Activated CD4-positive, alpha-beta T cell treated with anti-CD3 and anti-CD28 coated beads, Interleukin-2, amount 10 ng/mL, durations not matched to agents 24 days and 14 days (primary cell): ENCODE measurements around the gene UNC50. TPM values are rescaled to one million over a fixed set of nuclear protein-coding genes. Genes with fewer than 3 reads are reported as not detected.
"Not testable (repeated sequence)": the region's sequence is repeated elsewhere in the genome, so short reads cannot be mapped to it uniquely, and the experiment has no call there.

Experiments
- DNase-seq: peaks from one replicate; pipeline ENCODE4 v3.0.0; 2022
- H3K27ac Mint-ChIP-seq: one replicate; pipeline ENCODE4 v1.8.0; 2022; ENCODE audit warnings: mild to moderate bottlenecking, mixed read lengths
- H3K27me3 Mint-ChIP-seq: one replicate; pipeline ENCODE4 v1.8.0; 2022; ENCODE audit warnings: mixed read lengths
- H3K36me3 Mint-ChIP-seq: one replicate; pipeline ENCODE4 v1.8.0; 2022; ENCODE audit warnings: low read depth, mild to moderate bottlenecking, mixed read lengths
- H3K4me1 Mint-ChIP-seq: one replicate; pipeline ENCODE4 v1.8.0; 2021; ENCODE audit warnings: mixed read lengths
- H3K4me3 Mint-ChIP-seq: one replicate; pipeline ENCODE4 v1.8.0; 2022; ENCODE audit warnings: mild to moderate bottlenecking, moderate library complexity, mixed read lengths
- H3K9me3 Mint-ChIP-seq: one replicate; pipeline ENCODE4 v1.8.0; 2021; ENCODE audit warnings: mixed read lengths
- intact Hi-C: fragments of 100-400 bp; cut with micrococcal nuclease; formaldehyde crosslinking; loops from one replicate; pipeline ENCODE4 v1.15.1; 2023
- total RNA-seq: library from RNA; stranded (reverse); gene quantifications from 2 replicates; pipeline ENCODE4 v1.2.3, GENCODE V29; 2022

The UNC50 gene
- total RNA-seq, 1 donor from 2014 or later, result 39.0 TPM

- Mint-ChIP-seq H3K4me1 (no peaks in the 10 kb centered on the region), H3K36me3 (peaks cover 44% of the 10 kb centered on the region), H3K4me3 (no peak overlapping the region), H3K27me3 (no peaks in the 10 kb centered on the region), H3K27ac (no peak overlapping the region), H3K9me3 (no peaks in the 10 kb centered on the region)
- intact Hi-C loops, result no loop called here
- no peak for DNase-seq
Measured at GRCh38 chr2:98583816-98584618, 24.4 kb upstream of the UNC50 start.

GRCh38 chr2:98585386-98585785, 23.0 kb upstream of the UNC50 start:
- Mint-ChIP-seq H3K4me1 (no peaks in the 10 kb centered on the region), H3K4me3 (no peak overlapping the region), H3K9me3 (no peaks in the 10 kb centered on the region), H3K27me3 (no peaks in the 10 kb centered on the region), H3K27ac (no peak overlapping the region), H3K36me3 (peaks cover 43% of the 10 kb centered on the region)
- intact Hi-C loops, result no loop called here
- no peak for DNase-seq

DNA sequence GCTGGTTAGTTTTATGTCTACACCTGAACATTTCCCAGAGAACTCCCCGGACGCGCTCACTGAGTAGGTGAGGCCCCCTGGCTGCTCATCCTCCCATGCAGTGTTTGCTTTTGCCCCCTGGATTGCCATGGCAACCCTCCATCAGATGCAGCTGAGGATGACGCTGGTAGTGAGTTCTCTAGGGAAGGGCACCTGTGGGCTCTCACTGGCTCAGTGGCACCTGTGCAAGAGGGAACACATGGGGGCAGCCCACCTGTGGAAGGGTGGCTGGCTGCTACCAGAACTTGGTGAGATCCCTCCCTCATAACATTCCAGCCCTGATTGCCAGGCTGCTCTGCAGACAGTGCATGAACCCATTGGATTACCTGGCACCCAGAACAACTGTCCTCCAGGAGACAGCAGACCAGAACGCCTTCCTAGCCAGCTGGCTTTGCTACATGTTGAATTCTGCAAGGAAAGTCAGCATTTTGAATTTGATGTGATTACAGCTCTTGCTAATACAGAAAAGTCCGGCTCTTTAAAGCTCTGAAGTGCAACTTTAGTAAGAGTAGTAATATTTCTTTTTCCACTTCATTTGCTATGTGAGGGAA, 21.7 kb upstream of the UNC50 start:
- intact Hi-C loops, result no loop called here
- Mint-ChIP-seq H3K4me3 (no peak overlapping the region), H3K27ac (no peak overlapping the region), H3K27me3 (no peaks in the 10 kb centered on the region), H3K9me3 (no peaks in the 10 kb centered on the region), H3K36me3 (peaks cover 48% of the 10 kb centered on the region), H3K4me1 (no peaks in the 10 kb centered on the region)
- DNase-seq, result no peak

GRCh38 chr2:98588880-98589431, 19.4 kb upstream of the UNC50 start:
- Mint-ChIP-seq H3K4me1 (no peaks in the 10 kb centered on the region), H3K4me3 (no peak overlapping the region), H3K36me3 (peaks cover 60% of the 10 kb centered on the region), H3K27ac (no peak overlapping the region), H3K27me3 (no peaks in the 10 kb centered on the region), H3K9me3 (peaks cover 2% of the 10 kb centered on the region)
- DNase-seq, result no peak
- intact Hi-C loops, result no loop called here

DNA sequence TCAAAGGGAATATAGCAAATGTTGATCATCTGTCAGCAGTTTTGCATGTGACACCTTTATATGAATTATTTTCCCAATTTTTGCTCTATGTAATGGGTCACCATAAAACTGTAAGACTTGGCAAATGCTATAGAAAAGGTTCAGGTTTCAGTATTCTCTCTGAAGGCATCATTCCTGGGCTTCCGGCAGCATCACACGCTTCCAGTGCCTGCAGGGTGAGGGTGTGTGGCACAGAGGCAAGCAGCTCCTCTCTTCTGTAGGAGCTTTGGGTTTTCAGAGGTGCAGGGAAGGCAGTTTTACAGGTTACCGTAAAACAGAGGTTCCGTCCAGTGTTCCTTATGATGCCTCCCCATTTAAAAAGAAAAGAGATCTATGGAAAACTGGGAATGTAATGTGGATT, 18.9 kb upstream of the UNC50 start:
- Mint-ChIP-seq H3K9me3 (peaks cover 4% of the 10 kb centered on the region), H3K4me3 (no peak overlapping the region), H3K27ac (no peak overlapping the region), H3K4me1 (no peaks in the 10 kb centered on the region), H3K36me3 (peaks cover 62% of the 10 kb centered on the region), H3K27me3 (no peaks in the 10 kb centered on the region)
- DNase-seq, result no peak
- intact Hi-C loops, result no loop called here

DNA sequence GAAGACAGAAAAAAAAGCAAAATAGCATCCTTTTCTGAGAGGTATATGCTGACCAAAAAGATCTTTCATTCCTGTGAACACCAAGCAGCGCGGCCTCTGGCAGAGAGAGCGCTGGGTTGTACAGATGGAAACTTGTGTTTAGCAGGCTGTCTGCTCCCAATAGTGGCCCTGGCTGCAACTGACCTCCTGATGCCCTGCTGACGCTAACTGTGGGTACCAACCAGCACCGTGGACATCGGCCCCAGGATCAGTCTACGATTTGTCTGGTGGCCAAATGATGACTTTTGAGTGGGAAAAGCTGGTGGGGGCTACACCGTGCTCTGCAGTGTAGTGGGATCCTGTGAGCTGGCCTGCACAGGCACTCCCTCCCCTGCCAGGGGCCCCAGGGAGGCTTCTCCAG, 15.8 kb upstream of the UNC50 start:
- H3K27ac Mint-ChIP-seq, result no peak overlapping the region
- intact Hi-C loops, result no loop called here
- H3K36me3 Mint-ChIP-seq, result peaks cover 60% of the 10 kb centered on the region

DNA sequence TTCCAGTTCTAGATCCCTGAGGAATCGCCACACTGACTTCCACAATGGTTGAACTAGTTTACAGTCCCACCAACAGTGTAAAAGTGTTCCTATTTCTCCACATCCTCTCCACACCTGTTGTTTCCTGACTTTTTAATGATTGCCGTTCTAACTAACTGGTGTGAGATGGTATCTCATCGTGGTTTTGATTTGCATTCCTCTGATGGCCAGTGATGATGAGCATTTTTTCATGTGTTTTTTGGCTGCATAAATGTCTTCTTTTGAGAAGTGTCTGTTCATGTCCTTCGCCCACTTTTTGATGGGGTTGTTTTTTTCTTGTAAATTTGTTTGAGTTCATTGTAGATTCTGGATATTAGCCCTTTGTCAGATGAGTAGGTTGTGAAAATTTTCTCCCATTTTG, 13.7 kb upstream of the UNC50 start:
- not testable (repeated sequence) for H3K9me3 Mint-ChIP-seq, H3K4me1 Mint-ChIP-seq
- peaks cover 65% of the 10 kb centered on the region for H3K36me3 Mint-ChIP-seq

More for the DNA sequence above, 15.8 kb upstream of the UNC50 start:
- DNase-seq, result no peak
- H3K27me3 Mint-ChIP-seq, result no peaks in the 10 kb centered on the region
- H3K4me1 Mint-ChIP-seq, result peaks cover 1% of the 10 kb centered on the region
- no peak overlapping the region for H3K4me3 Mint-ChIP-seq
- H3K9me3 Mint-ChIP-seq, result peaks cover 4% of the 10 kb centered on the region

DNA sequence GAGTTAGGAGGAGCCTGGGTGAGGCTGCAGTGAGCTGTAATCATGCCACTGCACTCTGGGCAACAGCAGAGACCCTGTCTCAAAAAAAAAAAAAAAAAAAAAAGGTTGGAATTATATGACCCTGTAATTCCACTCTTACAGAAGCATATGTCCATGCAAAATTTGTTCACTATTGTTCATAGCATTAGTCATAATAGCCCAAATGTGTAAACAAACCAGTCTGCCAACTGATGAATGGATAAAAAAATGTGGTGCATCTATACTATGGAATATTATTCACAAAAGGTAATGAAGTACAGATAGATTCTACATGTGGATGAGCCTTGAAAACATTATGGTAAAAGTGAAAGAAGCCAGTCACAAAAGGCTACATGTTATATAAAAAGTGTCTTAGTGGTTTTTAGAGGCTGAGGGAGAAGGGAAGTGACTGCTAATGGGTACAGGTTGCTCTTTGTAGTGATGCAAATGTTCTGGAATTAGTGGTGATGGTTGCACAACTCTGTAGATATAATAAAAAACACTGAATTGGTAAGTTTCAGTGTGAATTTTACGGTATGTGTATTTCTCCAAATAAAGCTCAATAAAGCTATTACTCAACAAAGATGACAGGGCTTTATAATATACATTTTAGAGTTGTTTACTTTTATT, 9.5 kb upstream of the UNC50 start:
- Mint-ChIP-seq H3K4me3 (no peak overlapping the region), H3K9me3 (peaks cover 2% of the 10 kb centered on the region), H3K36me3 (peaks cover 54% of the 10 kb centered on the region), H3K4me1 (peaks cover 8% of the 10 kb centered on the region), H3K27me3 (no peaks in the 10 kb centered on the region), H3K27ac (peak overlapping the region; percentile 66)
- intact Hi-C loops, result no loop called here
- DNase-seq, result no peak

More for the DNA sequence above, 13.7 kb upstream of the UNC50 start:
- intact Hi-C loops, H3K27ac Mint-ChIP-seq, H3K4me3 Mint-ChIP-seq, H3K27me3 Mint-ChIP-seq, DNase-seq: not testable (repeated sequence)

- Mint-ChIP-seq H3K9me3 (no peaks in the 10 kb centered on the region), H3K4me1 (peaks cover 25% of the 10 kb centered on the region), H3K27me3 (no peaks in the 10 kb centered on the region), H3K27ac (no peak overlapping the region), H3K4me3 (no peak overlapping the region), H3K36me3 (peaks cover 42% of the 10 kb centered on the region)
- DNase-seq, result peak; percentile 72
- intact Hi-C loops, result loop anchor here (1.0 kb wide), 1 partner anchor 188 kb away; no protein-coding TSS in a partner anchor
Measured at GRCh38 chr2:98601532-98602132, 6.8 kb upstream of the UNC50 start.

- Mint-ChIP-seq H3K36me3 (peaks cover 33% of the 10 kb centered on the region), H3K27me3 (no peaks in the 10 kb centered on the region), H3K4me1 (peaks cover 34% of the 10 kb centered on the region), H3K4me3 (no peak overlapping the region), H3K9me3 (no peaks in the 10 kb centered on the region), H3K27ac (no peak overlapping the region)
- DNase-seq, result peak; percentile 51
- intact Hi-C loops, result no loop called here
Measured at GRCh38 chr2:98604547-98604946, 3.8 kb upstream of the UNC50 start.

GRCh38 chr2:98605076-98605475, 3.3 kb upstream of the UNC50 start:
- Mint-ChIP-seq H3K4me3 (no peak overlapping the region), H3K36me3 (peaks cover 30% of the 10 kb centered on the region), H3K27me3 (no peaks in the 10 kb centered on the region), H3K9me3 (no peaks in the 10 kb centered on the region), H3K4me1 (peaks cover 36% of the 10 kb centered on the region), H3K27ac (peak overlapping the region; percentile 49)
- intact Hi-C loops, result loop anchor here (5.0 kb wide), 1 partner anchor 577 kb away; the partner anchor contains the start of genes MITD1 and MRPL30
- peak; percentile 49 for DNase-seq

- peaks cover 48% of the 10 kb centered on the region for H3K4me1 Mint-ChIP-seq
Measured at GRCh38 chr2:98606431-98606830, 2.0 kb upstream of the UNC50 start.

DNA sequence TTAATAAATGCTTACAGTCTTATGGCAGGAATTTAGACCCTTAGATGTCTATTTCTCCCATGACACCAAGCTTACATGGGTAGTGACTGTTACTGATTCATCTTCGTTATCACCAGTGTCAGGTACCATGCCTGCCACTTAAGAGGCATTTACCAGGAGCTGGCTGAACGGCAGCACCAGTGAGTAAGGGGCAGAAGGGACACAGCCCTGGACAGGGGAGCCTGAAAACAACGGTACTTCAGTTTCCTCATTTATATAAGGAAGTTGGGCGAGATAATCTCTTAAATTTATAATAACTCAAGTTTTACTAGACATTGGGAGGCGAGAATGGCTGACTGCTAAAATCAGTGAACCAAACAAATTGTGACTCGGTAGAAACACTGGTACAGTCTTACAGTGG, 1.3 kb upstream of the UNC50 start:
- Mint-ChIP-seq H3K4me1 (peaks cover 50% of the 10 kb centered on the region), H3K9me3 (no peaks in the 10 kb centered on the region), H3K27me3 (no peaks in the 10 kb centered on the region), H3K4me3 (peak overlapping the region; percentile 90), H3K36me3 (peaks cover 33% of the 10 kb centered on the region), H3K27ac (peak overlapping the region; percentile 95)
- peak; percentile 55 for DNase-seq
- intact Hi-C loops, result loop anchor here (5.0 kb wide), 1 partner anchor 575 kb away; the partner anchor contains the start of genes MITD1 and MRPL30

More at GRCh38 chr2:98606431-98606830, 2.0 kb upstream of the UNC50 start:
- Mint-ChIP-seq H3K9me3 (no peaks in the 10 kb centered on the region), H3K4me3 (peak overlapping the region; percentile 90), H3K27ac (peak overlapping the region; percentile 95), H3K36me3 (peaks cover 33% of the 10 kb centered on the region), H3K27me3 (no peaks in the 10 kb centered on the region)
- peak; percentile 55 for DNase-seq
- intact Hi-C loops, result loop anchor here (5.0 kb wide), 1 partner anchor 576 kb away; the partner anchor contains the start of genes MITD1 and MRPL30
